DOHH2 (cell line): ENCODE data around the gene CTDSPL.

Experiments used
- H3F3A ChIP-seq: fragments of 200-600 bp; sonication (generic), shearing (Covaris generic); 2 replicates; pipeline ENCODE4 v1.6.0; 2016; ENCODE audit warnings: antibody characterized with exemption, mild to moderate bottlenecking; ENCODE audit not compliant: control insufficient read depth, insufficient read depth
- H3K27ac ChIP-seq: fragments of 200-600 bp; sonication (generic); 2 replicates; pipeline ENCODE4 v1.5.1; 2014; ENCODE audit warnings: low read depth, mild to moderate bottlenecking, low read length, moderate library complexity
- H3K27me3 ChIP-seq: fragments of 200-600 bp; sonication (generic); 2 replicates; pipeline ENCODE4 v1.6.1; 2014; ENCODE audit warnings: mild to moderate bottlenecking, low read length, mixed read lengths; ENCODE audit not compliant: control insufficient read depth
- H3K36me3 ChIP-seq: fragments of 200-600 bp; sonication (generic); 2 replicates; pipeline ENCODE4 v1.6.1; 2014; ENCODE audit warnings: mild to moderate bottlenecking, low read length, moderate library complexity, mixed read lengths; ENCODE audit not compliant: control insufficient read depth
- H3K4me1 ChIP-seq: fragments of 200-600 bp; sonication (generic); 2 replicates; pipeline ENCODE4 v1.6.1; 2014; ENCODE audit warnings: mild to moderate bottlenecking, low read length, mixed read lengths; ENCODE audit not compliant: control insufficient read depth
- H3K4me2 ChIP-seq: fragments of 200-600 bp; sonication (generic); 2 replicates; pipeline ENCODE4 v1.6.0; 2014; ENCODE audit warnings: mild to moderate bottlenecking, low read length, moderate library complexity
- H3K4me3 ChIP-seq: fragments of 200-600 bp; sonication (generic); 2 replicates; pipeline ENCODE4 v1.5.1; 2014; ENCODE audit warnings: mild to moderate bottlenecking, low read length, mixed read lengths
- H3K79me2 ChIP-seq: fragments of 200-600 bp; sonication (generic); 2 replicates; pipeline ENCODE4 v1.6.1; 2014; ENCODE audit warnings: mild to moderate bottlenecking, low read length, mixed read lengths; ENCODE audit not compliant: control insufficient read depth
- H3K9me2 ChIP-seq: fragments of 200-600 bp; sonication (generic); replicated peaks from 2 replicates; pipeline ENCODE4 v1.6.1; 2014; ENCODE audit warnings: mild to moderate bottlenecking, low read length, mixed read lengths; ENCODE audit not compliant: control insufficient read depth
- H3K9me3 ChIP-seq: fragments of 200-600 bp; sonication (generic); 2 replicates; pipeline ENCODE4 v1.6.1; 2014; ENCODE audit warnings: antibody characterized with exemption, low read length, mixed read lengths; ENCODE audit not compliant: control insufficient read depth, insufficient read depth
- H4K20me1 ChIP-seq: fragments of 200-600 bp; sonication (generic); 2 replicates; pipeline ENCODE4 v1.6.0; 2014; ENCODE audit warnings: low read depth, mild to moderate bottlenecking, antibody characterized with exemption, low read length, moderate library complexity; ENCODE audit not compliant: control insufficient read depth, insufficient read depth
- EZH2phosphoT487 ChIP-seq: fragments of 200-600 bp; sonication (generic); IDR thresholded peaks from 2 replicates; pipeline ENCODE4 v1.6.1; 2017; ENCODE audit warnings: borderline replicate concordance, mild to moderate bottlenecking, antibody characterized with exemption, low read length, moderate library complexity, mixed read lengths
- TF ChIP-seq, protein P1 (sequence below): fragments of 200-600 bp; sonication (generic); IDR thresholded peaks from one replicate; pipeline ENCODE4 v1.5.1; 2014; ENCODE audit warnings: antibody characterized with exemption, mild to moderate bottlenecking, low read depth, low read length; ENCODE audit not compliant: poor library complexity, severe bottlenecking

CTDSPL gene

DNA sequence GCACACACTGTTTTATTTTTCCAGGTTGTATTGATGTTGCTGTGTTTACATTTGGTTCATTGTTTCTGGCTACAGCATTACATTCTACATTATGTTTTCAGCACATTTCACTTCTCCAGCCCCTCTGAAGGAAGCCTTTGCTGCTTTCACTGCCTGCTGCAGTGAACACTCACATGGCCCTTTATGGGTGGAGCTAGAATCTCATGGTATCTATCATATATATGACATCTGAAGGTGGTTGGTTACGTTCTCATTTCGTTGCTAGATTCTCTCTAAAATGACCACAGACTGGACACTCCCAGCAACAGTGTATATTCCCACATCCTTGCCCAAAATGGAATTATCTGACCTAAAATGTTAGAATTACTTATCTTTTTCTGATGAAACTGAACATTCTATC lies 35.2 kb upstream of the CTDSPL start:
- Histone ChIP-seq H3K36me3 (no peaks in the 10 kb centered on the region), H3K79me2 (no peaks in the 10 kb centered on the region)

DNA sequence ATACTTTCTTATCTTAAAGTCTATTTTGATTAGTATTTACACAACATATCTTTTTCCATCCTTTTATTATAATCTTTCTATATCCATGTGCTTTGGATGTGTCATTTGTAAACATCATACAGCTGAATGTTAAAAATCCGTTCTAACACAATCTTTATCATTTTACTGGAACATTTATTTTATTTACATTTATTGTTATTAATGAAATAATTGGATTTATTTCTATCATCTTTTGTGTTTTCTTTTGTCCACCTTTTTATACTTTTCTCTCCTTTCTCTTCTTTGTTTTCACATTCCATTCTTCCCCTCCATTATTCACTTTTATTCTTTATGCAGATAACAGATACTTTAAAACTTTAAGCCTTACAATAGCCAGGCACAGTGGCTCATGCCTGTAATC lies 34.7 kb upstream of the CTDSPL start:
- Histone ChIP-seq H3K4me3 (no peak overlapping the region), H3K4me1 (no peaks in the 10 kb centered on the region), H3K9me2 (no peaks in the 10 kb centered on the region), H3K27me3 (peaks cover 19% of the 10 kb centered on the region), H3K36me3 (no peaks in the 10 kb centered on the region), H4K20me1 (no peaks in the 10 kb centered on the region), H3F3A (no peaks in the 10 kb centered on the region), H3K79me2 (no peaks in the 10 kb centered on the region), H3K27ac (no peak overlapping the region), H3K9me3 (no peaks in the 10 kb centered on the region), H3K4me2 (no peak overlapping the region)
- TF ChIP-seq, protein P1, sequence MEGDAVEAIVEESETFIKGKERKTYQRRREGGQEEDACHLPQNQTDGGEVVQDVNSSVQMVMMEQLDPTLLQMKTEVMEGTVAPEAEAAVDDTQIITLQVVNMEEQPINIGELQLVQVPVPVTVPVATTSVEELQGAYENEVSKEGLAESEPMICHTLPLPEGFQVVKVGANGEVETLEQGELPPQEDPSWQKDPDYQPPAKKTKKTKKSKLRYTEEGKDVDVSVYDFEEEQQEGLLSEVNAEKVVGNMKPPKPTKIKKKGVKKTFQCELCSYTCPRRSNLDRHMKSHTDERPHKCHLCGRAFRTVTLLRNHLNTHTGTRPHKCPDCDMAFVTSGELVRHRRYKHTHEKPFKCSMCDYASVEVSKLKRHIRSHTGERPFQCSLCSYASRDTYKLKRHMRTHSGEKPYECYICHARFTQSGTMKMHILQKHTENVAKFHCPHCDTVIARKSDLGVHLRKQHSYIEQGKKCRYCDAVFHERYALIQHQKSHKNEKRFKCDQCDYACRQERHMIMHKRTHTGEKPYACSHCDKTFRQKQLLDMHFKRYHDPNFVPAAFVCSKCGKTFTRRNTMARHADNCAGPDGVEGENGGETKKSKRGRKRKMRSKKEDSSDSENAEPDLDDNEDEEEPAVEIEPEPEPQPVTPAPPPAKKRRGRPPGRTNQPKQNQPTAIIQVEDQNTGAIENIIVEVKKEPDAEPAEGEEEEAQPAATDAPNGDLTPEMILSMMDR, result no peak
- no peak for TF ChIP-seq EZH2phosphoT487

More for the DNA sequence above, 35.2 kb upstream of the CTDSPL start:
- no peak for TF ChIP-seq EZH2phosphoT487
- TF ChIP-seq, protein P1, result no peak
- Histone ChIP-seq H3K9me2 (no peaks in the 10 kb centered on the region), H3K27me3 (peaks cover 19% of the 10 kb centered on the region), H3K9me3 (no peaks in the 10 kb centered on the region), H3K4me1 (no peaks in the 10 kb centered on the region), H3K27ac (no peak overlapping the region), H3K4me2 (no peak overlapping the region), H4K20me1 (no peaks in the 10 kb centered on the region), H3F3A (no peaks in the 10 kb centered on the region), H3K4me3 (no peak overlapping the region)

DNA sequence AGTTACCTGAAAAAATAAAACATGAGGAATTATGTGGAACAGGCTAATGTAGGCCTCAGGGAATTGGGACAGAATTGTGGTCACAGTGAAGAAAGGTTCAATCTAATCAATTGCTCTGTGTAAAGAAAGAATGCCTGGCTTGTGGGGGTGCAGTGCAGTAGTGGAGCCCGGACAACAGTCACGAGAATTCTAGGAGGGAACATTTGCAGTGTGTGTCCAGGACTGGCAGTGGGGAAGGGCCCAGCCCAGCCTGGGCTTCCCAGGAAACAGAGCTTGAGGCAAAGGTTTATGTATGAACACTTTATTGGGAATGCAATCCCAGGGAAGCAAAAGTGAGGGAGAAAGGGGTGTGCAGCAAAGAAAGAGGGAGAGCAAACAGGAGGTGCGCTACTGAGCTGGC lies 29.2 kb upstream of the CTDSPL start:
- Histone ChIP-seq H3K79me2 (no peaks in the 10 kb centered on the region), H3K9me2 (no peaks in the 10 kb centered on the region), H3K4me1 (no peaks in the 10 kb centered on the region), H3K27me3 (peaks cover 5% of the 10 kb centered on the region), H3K4me2 (no peak overlapping the region), H3K4me3 (no peak overlapping the region), H3K27ac (no peak overlapping the region), H3K36me3 (no peaks in the 10 kb centered on the region), H3K9me3 (no peaks in the 10 kb centered on the region), H4K20me1 (no peaks in the 10 kb centered on the region), H3F3A (no peaks in the 10 kb centered on the region)
- TF ChIP-seq, protein P1, result no peak
